CD4-positive, CD25-positive, alpha-beta regulatory T cell (primary cell): ENCODE measurements around the gene SCYGR5. TPM values are rescaled to one million over a fixed set of nuclear protein-coding genes. Genes with fewer than 3 reads are reported as not detected.

ENCODE experiments used
- ATAC-seq, 2 donors: fragments of 150-1000 bp; cut with Tn5 transposase; one replicate each; pipeline ENCODE4 v1.10.0; 2021; ENCODE audit warnings: low read depth in 2 of 2, moderate number of reproducible peaks in 2 of 2, moderate library complexity in 1 of 2
- DNase-seq, 3 donors: peaks; one replicate each; pipeline versions ENCODE4 v3.0.0 to v3.0.0-alpha.2; 2012 to 2022; ENCODE audit warnings: mixed read lengths in 1 of 3
- H3K27ac ChIP-seq: one replicate; pipeline ENCODE4 v1.7.0; 2013; ENCODE audit warnings: mild to moderate bottlenecking, low read length; ENCODE audit not compliant: insufficient read depth, poor library complexity, severe bottlenecking
- H3K27me3 ChIP-seq: one replicate; pipeline ENCODE4 v1.7.0; 2013; ENCODE audit warnings: low read length; ENCODE audit not compliant: control insufficient read depth, insufficient read depth
- H3K36me3 ChIP-seq: one replicate; pipeline ENCODE4 v1.7.0; 2013; ENCODE audit warnings: mild to moderate bottlenecking, low read length, moderate library complexity; ENCODE audit not compliant: control insufficient read depth, insufficient read depth
- H3K4me1 ChIP-seq: 2 replicates; pipeline ENCODE4 v1.7.0; 2013; ENCODE audit warnings: mild to moderate bottlenecking, low read length; ENCODE audit not compliant: insufficient read depth, control insufficient read depth, poor library complexity, severe bottlenecking
- H3K4me3 ChIP-seq: one replicate; pipeline ENCODE4 v1.7.0; 2013; ENCODE audit warnings: low read depth, mild to moderate bottlenecking, low read length, moderate library complexity
- H3K9me3 ChIP-seq, 2 experiments: 1 replicate in 1 of 2; 2 replicates in 1 of 2; pipeline ENCODE4 v1.7.0; 2013; ENCODE audit warnings: low read length in 2 of 2, mild to moderate bottlenecking in 1 of 2, moderate library complexity in 1 of 2; ENCODE audit not compliant: control insufficient read depth in 2 of 2
- H3K27ac Mint-ChIP-seq, 3 donors: one replicate each; pipeline ENCODE4 v1.8.0; 2020 to 2022; ENCODE audit warnings: mild to moderate bottlenecking in 3 of 3, mixed read lengths in 3 of 3, moderate library complexity in 2 of 3
- H3K27me3 Mint-ChIP-seq: one replicate; pipeline ENCODE4 v1.8.0; 2022; ENCODE audit warnings: mild to moderate bottlenecking, mixed read lengths
- H3K36me3 Mint-ChIP-seq: one replicate; pipeline ENCODE4 v1.8.0; 2020; ENCODE audit warnings: mixed read lengths
- H3K4me1 Mint-ChIP-seq, 4 donors: one replicate each; pipeline ENCODE4 v1.8.0; 2020 to 2022; ENCODE audit warnings: mixed read lengths in 4 of 4, mild to moderate bottlenecking in 1 of 4
- H3K4me3 Mint-ChIP-seq, 4 donors: one replicate each; pipeline ENCODE4 v1.8.0; 2020 to 2022; ENCODE audit warnings: mild to moderate bottlenecking in 4 of 4, mixed read lengths in 4 of 4, moderate library complexity in 3 of 4
- H3K9me3 Mint-ChIP-seq, 7 donors: one replicate each; pipeline ENCODE4 v1.8.0; 2020 to 2022; ENCODE audit warnings: mixed read lengths in 7 of 7, mild to moderate bottlenecking in 3 of 7, moderate library complexity in 2 of 7
- polyA plus RNA-seq, 4 donors: library from polyadenylated mRNA; unstranded; fragments of 300-500 nt; fragmentation: Illumina TruSeq; gene quantifications; one replicate each; pipeline ENCODE4 v1.2.3, GENCODE V29; 2021
- total RNA-seq: library from RNA; stranded (reverse); gene quantifications from one replicate; pipeline ENCODE4 v1.2.3, GENCODE V29; 2022

Gene SCYGR5
- total and polyA plus RNA-seq, 5 donors from 2014 or later: not detected

DNA sequence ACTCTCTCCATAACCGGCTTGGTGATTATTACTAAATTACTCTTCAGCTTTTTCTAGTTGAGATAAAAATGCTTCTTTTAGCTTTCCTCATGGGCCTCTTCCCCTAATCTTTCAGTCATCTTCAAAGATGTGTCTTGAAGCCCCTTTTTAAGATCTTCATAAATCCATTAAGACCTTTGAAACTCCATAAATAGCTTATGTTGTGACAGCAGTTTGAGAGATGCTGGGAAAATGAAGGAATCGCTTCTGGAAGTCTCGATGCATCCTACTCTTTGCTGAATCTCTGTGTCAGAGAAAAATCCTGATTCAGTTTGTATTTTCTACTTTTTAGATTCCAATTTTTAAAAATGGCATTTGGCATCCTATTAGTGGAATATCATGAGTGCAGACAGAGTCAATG is 36.3 kb upstream of the SCYGR5 start:
- H3K36me3 Mint-ChIP-seq: no peaks in the 10 kb centered on the region
- no peaks in the 10 kb centered on the region for H3K4me1 ChIP-seq
- H3K27ac ChIP-seq: no peak overlapping the region
- H3K27me3 ChIP-seq: peaks cover 10% of the 10 kb centered on the region
- no peak overlapping the region for H3K4me3 Mint-ChIP-seq
- no peak overlapping the region for H3K27ac Mint-ChIP-seq
- peaks cover 35% of the 10 kb centered on the region for H3K27me3 Mint-ChIP-seq
- H3K9me3 ChIP-seq: no peaks in the 10 kb centered on the region
- no peaks in the 10 kb centered on the region for H3K9me3 Mint-ChIP-seq
- H3K4me1 Mint-ChIP-seq: no peaks in the 10 kb centered on the region
- no peak for ATAC-seq
- H3K36me3 ChIP-seq: no peaks in the 10 kb centered on the region
- no peak for DNase-seq
- H3K4me3 ChIP-seq: no peak overlapping the region

DNA sequence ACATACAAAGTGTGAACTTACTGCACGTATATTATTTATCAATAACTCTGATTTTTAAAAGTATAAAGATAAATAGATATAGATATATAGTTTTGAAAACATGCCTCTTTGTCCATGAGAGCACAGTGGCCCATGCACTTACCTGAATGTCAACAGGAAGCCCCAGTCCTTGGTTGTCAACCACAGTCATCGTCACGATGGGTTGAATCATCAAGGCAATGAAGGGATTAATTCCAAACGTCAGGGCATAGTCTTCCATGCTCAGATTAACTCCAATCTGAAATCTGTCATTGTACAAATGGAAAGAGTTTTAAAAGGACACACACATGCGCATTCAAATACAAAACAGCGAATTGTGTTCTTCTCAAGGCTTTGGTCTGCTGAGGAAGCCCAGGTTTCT is 33.8 kb upstream of the SCYGR5 start:
- ATAC-seq (no peak), DNase-seq (no peak)
- H3K9me3 ChIP-seq: no peaks in the 10 kb centered on the region
- no peaks in the 10 kb centered on the region for H3K36me3 Mint-ChIP-seq
- no peak overlapping the region for H3K4me3 Mint-ChIP-seq
- no peak overlapping the region for H3K27ac ChIP-seq
- no peaks in the 10 kb centered on the region for H3K36me3 ChIP-seq
- H3K4me1 Mint-ChIP-seq: no peaks in the 10 kb centered on the region
- peaks cover 6% of the 10 kb centered on the region for H3K27me3 ChIP-seq
- no peaks in the 10 kb centered on the region for H3K9me3 Mint-ChIP-seq
- no peaks in the 10 kb centered on the region for H3K4me1 ChIP-seq
- peaks cover 27% of the 10 kb centered on the region for H3K27me3 Mint-ChIP-seq
- no peak overlapping the region for H3K4me3 ChIP-seq
- H3K27ac Mint-ChIP-seq: no peak overlapping the region

DNA sequence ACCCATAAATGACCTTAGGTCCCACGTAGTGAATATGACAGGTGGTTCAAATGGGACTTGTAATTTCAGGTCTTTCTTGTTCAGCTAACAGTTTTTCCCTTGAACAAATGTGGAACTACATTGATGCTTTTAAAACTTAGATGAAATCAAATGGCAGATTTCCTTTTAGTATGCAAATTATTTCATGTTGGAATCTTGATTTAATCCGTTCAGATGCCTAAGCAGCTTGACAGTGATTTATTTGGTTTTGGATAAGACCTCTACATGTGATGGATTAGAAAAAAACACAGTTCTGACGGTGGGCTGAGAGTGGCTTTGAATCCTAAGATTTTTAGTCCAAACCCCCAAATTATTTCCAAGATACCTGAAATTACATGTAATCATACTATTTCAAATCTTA is 32.4 kb upstream of the SCYGR5 start:
- H3K27ac Mint-ChIP-seq: no peak overlapping the region
- no peak overlapping the region for H3K4me3 Mint-ChIP-seq
- no peak for DNase-seq
- no peak overlapping the region for H3K27ac ChIP-seq
- ATAC-seq: no peak
- no peaks in the 10 kb centered on the region for H3K9me3 ChIP-seq
- H3K36me3 ChIP-seq: no peaks in the 10 kb centered on the region
- H3K4me1 Mint-ChIP-seq: no peaks in the 10 kb centered on the region
- peaks cover 3% of the 10 kb centered on the region for H3K27me3 ChIP-seq
- H3K4me1 ChIP-seq: no peaks in the 10 kb centered on the region
- no peaks in the 10 kb centered on the region for H3K36me3 Mint-ChIP-seq
- H3K9me3 Mint-ChIP-seq: no peaks in the 10 kb centered on the region
- H3K27me3 Mint-ChIP-seq: peaks cover 21% of the 10 kb centered on the region
- H3K4me3 ChIP-seq: no peak overlapping the region

DNA sequence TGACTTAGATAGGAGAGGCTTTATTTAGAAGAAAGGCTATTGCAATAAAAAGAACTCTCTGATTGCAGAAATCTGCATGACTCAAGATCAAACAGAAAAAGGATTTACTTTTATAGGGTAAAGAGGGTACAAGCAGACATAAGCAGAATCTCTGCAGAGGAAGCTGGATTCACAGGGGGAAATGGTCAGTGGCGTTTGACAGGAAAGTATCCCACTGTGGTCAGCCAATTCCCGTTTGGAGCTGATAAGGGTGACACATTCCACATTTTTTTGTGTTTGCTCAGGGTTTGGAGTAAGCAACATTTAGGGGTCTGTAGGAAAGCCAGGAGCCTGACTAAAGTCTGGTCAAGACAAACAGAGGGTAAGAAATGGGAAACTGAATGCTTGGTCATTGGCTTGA is 23.9 kb upstream of the SCYGR5 start:
- H3K4me3 ChIP-seq: no peak overlapping the region
- no peaks in the 10 kb centered on the region for H3K36me3 ChIP-seq
- peaks cover 8% of the 10 kb centered on the region for H3K27me3 Mint-ChIP-seq
- DNase-seq: no peak
- H3K27ac Mint-ChIP-seq: no peak overlapping the region
- H3K4me1 Mint-ChIP-seq: no peaks in the 10 kb centered on the region
- no peaks in the 10 kb centered on the region for H3K36me3 Mint-ChIP-seq
- no peak for ATAC-seq
- no peaks in the 10 kb centered on the region for H3K9me3 ChIP-seq
- H3K27ac ChIP-seq: no peak overlapping the region
- H3K4me3 Mint-ChIP-seq: no peak overlapping the region
- H3K4me1 ChIP-seq: no peaks in the 10 kb centered on the region
- no peaks in the 10 kb centered on the region for H3K9me3 Mint-ChIP-seq
- no peaks in the 10 kb centered on the region for H3K27me3 ChIP-seq

DNA sequence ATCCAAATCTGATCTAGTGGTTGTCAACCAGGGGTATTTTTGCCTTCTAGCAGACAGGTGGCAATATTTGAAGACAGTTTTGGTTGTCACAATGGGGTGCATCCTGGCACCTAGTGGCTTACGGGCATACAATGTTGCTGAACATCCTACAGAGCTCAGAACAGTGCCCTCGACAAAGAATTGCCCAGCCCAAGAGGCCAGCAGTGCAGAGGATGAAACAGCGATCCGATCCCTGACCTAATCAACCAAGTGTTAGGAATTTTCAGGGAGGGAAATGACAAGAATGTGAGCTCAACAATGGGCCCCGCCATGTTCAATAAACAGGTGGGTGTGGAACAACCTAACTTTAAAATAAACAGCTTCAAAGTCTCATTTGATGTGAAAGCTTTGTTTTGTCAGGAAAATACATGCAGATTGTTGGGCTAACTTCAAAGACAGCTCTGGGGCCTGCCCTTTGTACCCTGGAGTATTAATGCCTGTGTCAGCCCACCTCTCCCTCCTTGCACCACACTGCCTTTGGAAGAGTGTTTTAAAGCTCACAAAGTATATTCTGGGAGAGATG is 22.5 kb upstream of the SCYGR5 start:
- Histone ChIP-seq H3K4me1 (no peaks in the 10 kb centered on the region), H3K36me3 (no peaks in the 10 kb centered on the region), H3K9me3 (no peaks in the 10 kb centered on the region), H3K27ac (no peak overlapping the region), H3K27me3 (no peaks in the 10 kb centered on the region), H3K4me3 (no peak overlapping the region)
- Mint-ChIP-seq H3K27ac (no peak overlapping the region), H3K4me1 (no peaks in the 10 kb centered on the region), H3K4me3 (no peak overlapping the region), H3K9me3 (no peaks in the 10 kb centered on the region), H3K27me3 (peaks cover 9% of the 10 kb centered on the region), H3K36me3 (no peaks in the 10 kb centered on the region)
- no peak for DNase-seq
- no peak for ATAC-seq

DNA sequence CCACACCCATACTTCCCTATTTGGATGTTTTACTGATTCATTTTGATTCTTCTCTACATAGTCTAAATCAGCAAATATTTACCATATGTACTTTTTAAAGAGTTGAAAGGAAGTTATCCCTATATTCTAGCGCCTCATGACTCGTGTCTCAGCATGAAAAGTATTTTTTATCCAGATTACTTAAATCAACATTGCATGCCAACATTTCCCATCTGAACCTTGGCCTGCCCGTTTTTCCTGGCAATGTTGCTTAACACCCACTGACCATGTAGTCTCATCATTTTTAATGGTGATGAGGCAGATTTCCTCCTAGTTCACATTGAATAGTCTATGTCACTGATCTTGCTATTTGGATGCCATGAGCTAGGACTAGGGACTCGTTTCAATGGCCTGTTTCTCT is 13.2 kb upstream of the SCYGR5 start:
- Histone ChIP-seq H3K36me3 (no peaks in the 10 kb centered on the region), H3K27me3 (no peaks in the 10 kb centered on the region), H3K4me1 (no peaks in the 10 kb centered on the region), H3K27ac (no peak overlapping the region), H3K9me3 (no peaks in the 10 kb centered on the region), H3K4me3 (no peak overlapping the region)
- DNase-seq (no peak), ATAC-seq (no peak)
- H3K36me3 Mint-ChIP-seq: no peaks in the 10 kb centered on the region
- H3K4me1 Mint-ChIP-seq: no peaks in the 10 kb centered on the region
- H3K27me3 Mint-ChIP-seq: no peaks in the 10 kb centered on the region
- H3K9me3 Mint-ChIP-seq: peaks cover 0 to 1% (median 0%) of the 10 kb centered on the region in 7 donors
- no peak overlapping the region for H3K27ac Mint-ChIP-seq
- no peak overlapping the region for H3K4me3 Mint-ChIP-seq

DNA sequence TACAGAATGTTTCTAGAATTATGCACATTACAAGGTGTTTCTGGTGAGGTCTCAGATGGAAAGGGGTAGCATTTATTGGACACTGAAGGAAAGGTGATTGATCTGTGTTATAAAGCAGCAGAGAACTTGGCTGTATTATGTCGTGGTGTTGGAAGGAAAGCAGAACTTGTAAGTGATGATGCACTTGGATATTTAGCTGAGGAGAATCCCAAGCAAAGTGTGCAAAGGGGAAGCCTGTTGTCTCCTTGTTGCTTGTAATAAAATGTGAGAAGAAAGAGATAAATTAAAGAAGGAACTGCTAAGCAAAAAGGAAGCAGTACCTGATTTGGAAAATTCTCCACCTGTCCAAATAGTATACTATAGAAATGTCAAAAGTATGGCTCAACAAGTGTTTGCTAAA is 12.2 kb upstream of the SCYGR5 start:
- H3K4me3 ChIP-seq: no peak overlapping the region
- H3K27ac ChIP-seq: no peak overlapping the region
- no peak for DNase-seq
- no peaks in the 10 kb centered on the region for H3K9me3 ChIP-seq
- no peaks in the 10 kb centered on the region for H3K4me1 ChIP-seq
- no peaks in the 10 kb centered on the region for H3K27me3 Mint-ChIP-seq
- no peaks in the 10 kb centered on the region for H3K36me3 Mint-ChIP-seq
- ATAC-seq: no peak
- no peaks in the 10 kb centered on the region for H3K27me3 ChIP-seq
- H3K4me1 Mint-ChIP-seq: no peaks in the 10 kb centered on the region
- H3K4me3 Mint-ChIP-seq: no peak overlapping the region
- no peak overlapping the region for H3K27ac Mint-ChIP-seq
- peaks cover 0 to 1% (median 0%) of the 10 kb centered on the region in 7 donors for H3K9me3 Mint-ChIP-seq
- no peaks in the 10 kb centered on the region for H3K36me3 ChIP-seq

DNA sequence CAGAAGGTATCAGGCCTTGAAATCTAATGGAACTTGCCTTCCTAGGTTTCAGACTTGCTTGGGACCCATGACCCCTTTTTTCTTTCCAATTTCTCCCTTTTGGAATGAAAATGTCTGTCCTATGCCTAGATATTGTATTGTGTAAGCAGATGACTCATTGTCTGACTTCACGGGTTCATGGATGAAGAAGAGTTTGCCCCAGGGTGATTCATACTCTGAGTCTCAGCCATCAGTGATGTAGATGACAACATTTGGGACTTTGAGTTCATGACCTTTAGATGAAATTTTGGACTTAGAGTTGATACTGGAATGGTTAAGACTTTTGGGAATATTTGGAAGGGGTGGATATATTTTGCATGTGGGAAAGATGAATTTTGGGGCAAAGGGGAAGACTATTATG is 11.2 kb upstream of the SCYGR5 start:
- Mint-ChIP-seq H3K4me3 (no peak overlapping the region), H3K36me3 (no peaks in the 10 kb centered on the region), H3K9me3 (peaks cover 0 to 1% (median 0%) of the 10 kb centered on the region in 7 donors), H3K4me1 (no peaks in the 10 kb centered on the region), H3K27ac (no peak overlapping the region), H3K27me3 (no peaks in the 10 kb centered on the region)
- H3K27me3 ChIP-seq: no peaks in the 10 kb centered on the region
- H3K36me3 ChIP-seq: no peaks in the 10 kb centered on the region
- ATAC-seq (no peak), DNase-seq (no peak)
- H3K4me3 ChIP-seq: no peak overlapping the region
- no peaks in the 10 kb centered on the region for H3K9me3 ChIP-seq
- H3K27ac ChIP-seq: no peak overlapping the region
- no peaks in the 10 kb centered on the region for H3K4me1 ChIP-seq
